Measurements from ENCODE around the gene SMOC2.

- TF ChIP-seq POLR2A (IDR thresholded peaks at IDR 0.05): no peak
- TF ChIP-seq CTCF (IDR thresholded peaks at IDR 0.05): no peak
Observed at GRCh38 chr6:168626046-168626602, 185.1 kb downstream of the SMOC2 start.

Measured in thyroid gland (tissue), 4 donors.